HG03565 (cell line): ENCODE measurements around the gene KIAA0232.
"Not testable (repeated sequence)": the region's sequence is repeated elsewhere in the genome, so short reads cannot be mapped to it uniquely, and the experiment has no call there.

Source experiments
- ATAC-seq: cut with Tn5 transposase; IDR thresholded peaks from one replicate; pipeline ENCODE4 v1.9.1; 2021; ENCODE audit warnings: mild to moderate bottlenecking, moderate library complexity; ENCODE audit not compliant: unreplicated experiment

Gene KIAA0232

DNA sequence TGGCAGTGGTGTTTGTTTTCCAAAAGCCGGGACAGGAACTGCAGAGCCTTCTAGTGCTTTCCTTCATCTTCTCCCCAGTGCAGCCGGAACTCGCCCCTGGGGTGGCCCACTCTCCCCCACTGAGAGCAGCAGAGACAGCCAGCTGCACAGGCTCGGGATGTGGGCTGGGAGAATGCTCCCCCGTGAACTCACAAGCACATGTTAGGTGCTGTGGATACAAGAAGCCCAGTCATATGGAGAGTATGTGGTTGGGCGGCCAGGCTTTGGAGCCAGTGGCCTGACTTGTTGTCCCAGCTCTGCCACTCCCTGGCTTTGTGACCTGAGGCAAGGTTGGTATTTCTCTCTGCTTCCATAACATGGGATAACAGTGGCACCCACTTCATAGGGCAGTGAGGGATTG lies 9.4 kb upstream of the KIAA0232 start:
- no peak for ATAC-seq

DNA sequence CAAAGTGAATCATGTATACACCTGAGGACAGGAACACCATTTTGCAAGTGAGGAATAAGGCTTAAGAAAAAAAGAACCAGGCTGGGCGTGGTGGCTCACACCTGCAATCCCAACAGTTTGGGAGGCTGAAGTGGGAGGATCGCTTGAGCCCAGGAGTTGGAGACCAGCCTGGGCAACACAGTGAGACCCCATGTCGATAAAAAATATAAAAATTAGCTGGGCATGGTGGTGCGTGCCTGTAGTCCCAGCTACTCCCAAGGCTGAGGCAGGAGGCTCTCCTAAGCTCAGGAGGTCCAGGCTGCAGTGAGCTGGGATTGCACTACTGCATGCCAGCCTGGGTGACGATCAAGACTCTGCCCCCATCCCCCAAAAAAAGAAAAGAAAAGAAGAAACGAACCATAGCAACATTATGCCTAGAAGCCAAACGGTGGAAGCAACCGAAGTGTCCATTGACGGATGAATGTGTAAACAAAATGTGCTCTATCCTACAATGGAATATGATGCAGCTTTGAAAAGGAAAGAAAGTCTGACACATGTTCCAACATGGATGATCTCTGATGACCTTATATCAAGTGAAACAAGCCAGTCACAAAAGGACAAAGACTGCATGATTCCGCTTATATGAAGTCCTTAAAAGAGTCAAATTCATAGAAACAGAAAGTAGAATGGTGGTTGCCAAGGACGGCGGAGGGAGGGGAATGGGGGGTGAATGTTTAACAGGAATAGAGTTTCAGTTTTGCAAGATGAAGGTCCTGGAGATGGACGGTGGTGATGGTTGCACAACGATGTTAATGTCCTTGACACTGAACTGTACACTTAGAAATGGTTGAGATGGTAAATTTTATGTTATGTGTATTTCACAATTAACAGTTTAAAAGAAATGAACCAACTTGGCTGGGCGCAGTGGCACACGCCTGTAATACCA lies 8.6 kb upstream of the KIAA0232 start:
- no peak for ATAC-seq

DNA sequence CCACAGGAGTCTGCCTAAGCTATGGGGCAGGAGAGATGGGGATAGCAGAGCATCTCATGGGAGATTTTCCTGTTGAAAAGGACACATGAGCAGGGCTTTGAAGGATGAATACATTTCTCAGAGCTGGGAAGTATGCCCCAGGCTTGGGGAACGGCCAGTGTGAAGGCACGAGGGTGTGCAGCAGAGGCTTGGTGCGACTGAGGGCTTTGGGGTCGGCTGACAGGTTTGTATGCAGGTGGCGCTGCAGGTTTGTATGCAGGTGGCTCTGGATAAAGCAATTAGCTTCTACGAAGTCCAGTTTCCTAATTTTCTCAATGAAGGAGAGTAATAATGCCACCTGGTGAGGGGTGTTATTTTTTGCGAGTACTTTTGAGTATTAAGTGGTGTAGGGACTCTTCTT lies 6.8 kb upstream of the KIAA0232 start:
- no peak for ATAC-seq

DNA sequence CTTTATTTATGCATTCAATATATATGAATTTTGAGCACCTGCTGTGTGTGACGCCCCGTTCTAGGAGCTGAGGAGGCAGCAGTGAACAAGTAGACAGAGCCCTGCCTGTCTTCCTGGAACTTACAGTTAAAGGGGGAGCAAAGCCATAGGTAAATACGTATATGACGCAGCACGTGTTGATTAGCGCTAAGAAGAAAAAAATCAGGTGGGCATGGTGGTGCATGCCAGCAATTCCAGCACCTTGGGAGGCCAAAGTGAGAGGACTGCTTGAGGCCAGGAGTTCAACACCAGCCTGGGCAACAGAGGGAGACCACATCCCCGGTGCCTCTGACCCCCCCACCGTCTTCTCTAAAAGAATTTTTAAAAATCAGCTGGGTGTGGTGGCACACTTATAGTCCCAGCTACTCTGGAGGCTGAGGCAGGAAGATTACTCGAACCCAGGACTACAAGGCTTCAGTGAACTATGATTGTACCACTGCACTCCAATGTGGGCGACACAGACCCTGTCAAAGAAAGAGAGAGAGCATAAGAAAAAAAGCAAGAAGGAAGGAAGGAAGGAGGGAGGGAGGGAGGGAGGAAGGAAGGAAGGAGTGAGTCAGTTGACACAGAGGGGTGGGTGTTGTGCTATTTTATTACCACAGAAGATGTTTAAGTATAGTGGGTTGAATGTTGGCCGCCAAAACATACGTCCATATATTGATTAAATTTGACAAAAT lies 5.4 kb upstream of the KIAA0232 start:
- ATAC-seq, result no peak

DNA sequence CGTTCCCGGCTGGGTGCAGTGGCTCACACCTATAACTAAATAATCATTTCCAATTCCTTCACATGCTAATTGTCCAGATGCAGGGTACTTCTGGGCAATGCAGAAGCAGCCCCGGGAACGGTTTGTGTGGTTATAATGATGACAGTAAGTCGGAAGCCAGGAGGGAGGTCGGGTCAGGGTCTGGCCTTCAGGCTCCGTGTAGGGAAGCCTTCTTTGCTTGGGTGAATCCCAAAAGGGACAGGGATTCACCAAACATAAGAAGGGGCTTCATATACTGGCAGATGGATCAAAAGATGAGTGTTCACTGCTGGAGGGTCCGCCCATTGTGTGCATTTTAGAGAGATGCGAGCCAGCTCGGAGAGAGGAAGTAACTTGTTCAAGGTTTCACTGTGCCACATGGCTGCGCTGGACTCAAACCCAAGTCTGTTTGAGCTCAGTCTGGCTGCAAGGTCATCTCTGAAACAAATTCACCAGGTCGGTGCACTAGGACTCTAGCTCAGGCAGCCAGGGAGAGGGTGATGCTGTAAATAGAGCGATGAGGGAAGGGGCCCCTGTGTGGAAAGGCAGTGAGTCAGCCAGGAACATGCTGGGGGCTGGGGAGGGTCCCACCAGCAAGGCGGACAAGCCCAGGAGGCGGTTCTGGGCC lies 4.8 kb upstream of the KIAA0232 start:
- no peak for ATAC-seq

DNA sequence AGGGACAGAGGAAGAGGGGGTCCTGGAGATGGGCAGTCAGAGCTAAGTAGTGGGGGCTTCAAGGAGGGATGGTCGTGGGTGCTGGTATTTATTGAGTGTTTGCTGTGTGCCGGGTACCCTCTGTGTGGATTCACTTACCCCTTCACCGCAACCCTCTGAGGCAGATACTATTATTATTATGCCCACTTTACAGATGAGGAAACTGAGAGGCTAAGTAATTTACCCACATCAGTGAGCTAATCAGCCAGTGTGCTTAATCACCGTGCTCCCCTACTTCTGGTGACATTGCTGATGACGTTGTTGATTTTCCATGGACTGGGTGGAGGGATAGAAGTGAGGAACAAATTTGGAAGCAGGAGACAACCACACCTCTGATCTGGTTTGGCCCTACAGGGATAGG lies 4.1 kb upstream of the KIAA0232 start:
- no peak for ATAC-seq

- no peak for ATAC-seq
Measured at GRCh38 chr4:6779667-6780565, 2.6 kb upstream of the KIAA0232 start.

DNA sequence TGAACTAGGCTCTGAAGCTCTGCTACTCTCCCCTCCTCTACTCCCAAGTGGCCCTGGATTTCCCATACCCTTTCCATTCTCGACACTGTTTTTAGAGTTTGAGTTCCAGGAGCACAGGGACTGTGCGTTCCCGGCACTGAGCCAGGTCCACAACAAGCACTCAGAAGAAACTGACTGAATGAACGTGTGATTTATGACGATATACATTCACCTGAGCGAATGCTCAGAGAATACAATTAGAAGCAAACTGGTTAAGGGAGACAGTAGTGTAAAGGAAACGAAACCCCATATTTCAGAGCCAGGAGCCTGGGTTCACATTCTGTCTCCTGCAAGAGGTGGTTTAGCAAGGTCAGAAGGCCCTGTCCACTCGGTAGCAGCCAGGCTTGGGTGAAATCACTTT lies 1.4 kb upstream of the KIAA0232 start:
- ATAC-seq, result no peak

GRCh38 chr4:6781561-6781960 lies 966 bp upstream of the KIAA0232 start:
- ATAC-seq, result no peak

- peak; percentile 8 for ATAC-seq
Measured at GRCh38 chr4:6782846-6783110, 251 bp downstream of the KIAA0232 start.

DNA sequence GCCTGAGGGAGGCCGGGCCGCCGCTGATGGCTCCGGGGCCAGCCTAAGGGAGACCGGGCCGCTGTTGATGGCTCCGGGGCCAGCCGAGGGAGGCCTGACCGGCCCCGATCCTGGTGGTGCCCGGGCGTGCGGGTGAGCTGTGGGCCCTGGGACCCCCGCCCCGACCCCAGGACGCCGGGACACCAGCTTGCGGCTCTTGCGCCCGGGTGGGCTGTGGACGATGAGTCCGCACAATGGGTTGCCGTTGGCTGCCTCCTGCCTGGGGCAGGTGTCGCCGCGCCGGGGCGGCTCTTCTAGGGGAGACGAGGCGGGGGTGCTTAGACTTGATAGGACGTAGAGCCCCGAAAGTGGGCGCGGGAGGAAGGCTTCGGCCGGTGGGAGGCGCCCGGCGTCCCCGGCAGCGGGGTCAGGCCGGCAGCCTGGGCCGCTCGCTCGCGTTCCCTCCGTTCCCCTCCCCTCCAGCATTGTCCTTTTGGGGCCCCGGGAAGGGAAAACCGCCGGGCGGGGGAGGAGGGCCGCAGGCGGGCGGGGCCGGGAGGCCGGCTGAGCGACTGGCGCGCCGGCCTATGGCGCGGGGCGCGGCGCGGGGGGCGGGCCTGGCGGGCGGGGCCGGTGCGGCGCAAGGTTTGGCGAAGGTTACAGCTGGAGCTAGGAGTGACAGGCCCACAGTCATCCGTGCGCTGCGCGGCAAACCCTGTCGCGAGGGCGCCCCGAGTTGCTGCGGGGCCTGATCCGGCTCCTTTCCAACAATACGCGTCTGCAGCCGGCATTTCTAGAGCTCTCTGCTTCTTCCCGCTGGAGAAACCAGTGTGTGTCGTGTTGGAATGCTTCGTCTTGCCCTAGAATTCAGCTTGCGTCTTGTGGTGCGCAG lies 819 bp downstream of the KIAA0232 start:
- peak; percentile 53 for ATAC-seq

DNA sequence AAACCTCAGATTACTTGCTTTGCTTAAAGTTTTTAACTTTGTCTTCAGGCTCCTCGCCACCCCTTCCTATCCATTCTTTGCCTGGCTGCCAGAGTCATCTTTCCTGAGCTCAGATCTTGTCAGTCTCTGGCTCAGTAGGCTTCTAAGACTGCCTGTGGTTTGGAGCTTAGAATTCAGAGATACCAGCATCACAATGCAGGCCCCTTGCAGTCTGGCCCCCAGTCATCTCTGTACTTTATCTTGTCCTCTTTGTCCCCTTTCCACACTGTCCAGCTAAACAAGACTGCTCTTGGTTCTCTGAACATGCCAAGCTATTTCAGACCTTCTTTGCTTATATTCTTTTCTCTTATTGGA lies 3.0 kb downstream of the KIAA0232 start:
- ATAC-seq, result no peak

- ATAC-seq, result no peak
Measured at GRCh38 chr4:6788123-6788522, 5.6 kb downstream of the KIAA0232 start.

DNA sequence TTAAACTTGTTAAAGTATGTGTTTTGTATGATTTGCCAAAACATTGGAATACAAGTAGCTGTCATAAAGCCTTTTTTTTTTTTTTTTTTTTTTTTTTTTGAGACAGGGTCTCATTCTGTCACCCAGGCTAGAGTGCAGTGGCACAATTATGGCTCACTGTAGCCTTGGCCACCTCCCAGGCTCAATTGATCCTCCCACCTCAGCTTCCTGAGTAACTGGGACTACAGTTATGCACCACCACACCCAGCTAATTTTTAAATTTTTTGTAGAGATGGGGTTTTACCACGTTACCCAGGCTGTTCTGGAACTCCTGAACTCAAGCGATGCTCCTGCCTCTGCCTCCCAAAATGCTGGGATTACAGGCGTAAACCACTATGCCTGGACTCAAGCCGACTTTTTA lies 8.7 kb downstream of the KIAA0232 start:
- ATAC-seq, result not testable (repeated sequence)

DNA sequence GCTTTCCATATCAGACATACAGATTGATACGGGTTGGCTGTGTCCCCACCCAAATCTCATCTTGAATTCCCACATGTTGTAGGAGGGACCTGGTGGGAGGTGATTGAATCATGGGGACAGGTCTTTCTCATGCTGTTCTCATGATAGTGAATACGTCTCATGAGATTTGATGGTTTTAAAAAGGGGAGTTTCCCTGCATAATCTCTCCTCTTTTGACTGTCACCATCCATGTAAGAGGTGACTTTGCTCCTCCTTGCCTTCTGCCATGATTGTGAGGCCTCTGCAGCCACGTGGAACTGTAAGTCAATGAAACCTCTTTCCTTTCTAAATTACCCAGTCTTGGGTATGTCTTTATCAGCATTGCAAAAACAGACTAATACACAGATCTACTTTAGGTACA lies 9.3 kb downstream of the KIAA0232 start:
- ATAC-seq, result not testable (repeated sequence)

- no peak for ATAC-seq
Measured at GRCh38 chr4:6794189-6794588, 11.7 kb downstream of the KIAA0232 start.

DNA sequence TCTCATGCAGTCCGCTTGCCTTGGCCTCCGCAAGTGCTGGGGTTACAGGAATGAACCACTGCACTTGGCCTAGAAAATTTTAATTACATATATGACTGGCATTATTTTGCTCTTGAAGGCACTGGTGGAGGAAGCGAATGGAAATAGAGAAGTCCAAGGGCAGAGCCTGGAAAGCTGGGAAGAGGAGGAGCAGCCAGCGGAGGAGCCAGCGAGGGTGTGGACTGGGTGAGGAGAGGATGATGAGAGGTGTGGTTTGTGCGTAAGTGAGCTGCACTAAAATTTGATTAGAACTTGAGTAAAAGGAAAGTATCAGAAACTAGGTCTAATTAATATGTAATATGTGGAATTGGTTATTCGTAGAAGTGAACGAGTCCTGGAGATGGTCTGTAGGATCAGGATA lies 13.3 kb downstream of the KIAA0232 start:
- ATAC-seq, result no peak

GRCh38 chr4:6797368-6797767 lies 14.8 kb downstream of the KIAA0232 start:
- not testable (repeated sequence) for ATAC-seq

DNA sequence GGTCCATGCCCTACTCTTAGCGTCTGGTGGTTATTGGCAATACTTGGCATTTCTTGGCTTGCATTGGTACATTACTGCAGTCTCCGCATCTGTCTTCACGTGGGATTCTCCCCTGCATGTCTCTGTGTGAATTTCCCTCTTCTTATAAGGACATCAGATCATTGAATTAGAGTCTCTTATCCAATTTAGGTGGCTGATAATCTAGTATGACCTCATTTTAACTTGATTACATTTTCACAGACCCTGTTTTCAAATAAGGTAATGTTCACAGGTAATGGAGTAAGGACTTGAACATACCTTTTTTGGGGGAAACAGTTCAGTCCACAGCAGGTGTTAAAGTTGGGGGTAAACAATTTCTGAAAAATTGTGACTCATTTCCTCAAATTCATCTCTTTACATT lies 16.6 kb downstream of the KIAA0232 start:
- no peak for ATAC-seq

- no peak for ATAC-seq
Measured at GRCh38 chr4:6802025-6802424, 19.5 kb downstream of the KIAA0232 start.
